Heart left ventricle (tissue), 16 donors: ENCODE data around the gene INPP5D. TPM values are rescaled to one million over a fixed set of nuclear protein-coding genes. Genes with fewer than 3 reads are reported as not detected.

Experiments used
- ATAC-seq, 4 donors: fragments of 200-7000 bp; cut with Tn5 transposase; one replicate each; pipeline ENCODE4 v1.9.1; 2020 to 2022; ENCODE audit warnings: moderate library complexity in 4 of 4, mild to moderate bottlenecking in 3 of 4, moderate number of reproducible peaks in 1 of 4
- DNase-seq, 5 donors: peaks; one replicate each; pipeline ENCODE4 v3.0.0-alpha.2; 2020
- H3K27ac ChIP-seq, 12 donors: fragments of 200-600 bp; sonication (generic) in 4 of 12; one replicate each; pipeline versions ENCODE4 v1.5.0 to v1.8.0; 2016 to 2022; ENCODE audit warnings: mild to moderate bottlenecking in 2 of 12
- H3K27me3 ChIP-seq, 9 donors: fragments of 200-600 bp; sonication (generic) in 2 of 9; one replicate each; pipeline versions ENCODE4 v1.5.1 to v1.8.0; 2016 to 2022; ENCODE audit warnings: mild to moderate bottlenecking in 3 of 9
- H3K36me3 ChIP-seq, 9 donors: fragments of 200-600 bp; sonication (generic) in 2 of 9; one replicate each; pipeline versions ENCODE4 v1.5.0 to v1.8.0; 2018 to 2022; ENCODE audit warnings: mild to moderate bottlenecking in 2 of 9
- H3K4me1 ChIP-seq, 12 donors: fragments of 200-600 bp; sonication (generic) in 4 of 12; one replicate each; pipeline versions ENCODE4 v1.5.0 to v1.8.0; 2016 to 2022; ENCODE audit warnings: mild to moderate bottlenecking in 3 of 12
- H3K4me3 ChIP-seq, 12 donors: fragments of 200-600 bp; sonication (generic) in 4 of 12; one replicate each; pipeline versions ENCODE4 v1.5.0 to v1.8.0; 2017 to 2022; ENCODE audit warnings: mild to moderate bottlenecking in 9 of 12, moderate library complexity in 4 of 12
- H3K9me3 ChIP-seq, 12 donors: fragments of 200-600 bp; sonication (generic) in 4 of 12; one replicate each; pipeline versions ENCODE4 v1.5.0 to v1.8.0; 2016 to 2022; ENCODE audit warnings: mild to moderate bottlenecking in 1 of 12
- CTCF ChIP-seq, 12 donors: fragments of 200-600 bp; sonication (generic) in 4 of 12; IDR thresholded peaks; one replicate each; pipeline versions ENCODE4 v1.5.0 to v1.8.0; 2018 to 2022; ENCODE audit warnings: antibody characterized with exemption in 12 of 12, mild to moderate bottlenecking in 5 of 12
- POLR2A ChIP-seq, 2 donors: fragments of 450-650 bp; IDR thresholded peaks; one replicate each; pipeline ENCODE4 v1.6.1; 2017; ENCODE audit warnings: antibody characterized with exemption in 2 of 2, mild to moderate bottlenecking in 2 of 2, moderate library complexity in 2 of 2
- WGBS, 4 donors: extraction: QIAGEN DNeasy Blood & Tissue Kit in 2 of 4; methylation state at CpG; one replicate each; pipeline versions ENCODE4 v1.1.5 to v1.1.7; 2013 to 2018; 5-methylcytosine and 5-hydroxymethylcytosine counted together
- intact Hi-C, 10 donors: fragments of 100-400 bp; cut with DNase I; formaldehyde crosslinking; loops; one replicate each; pipeline versions ENCODE4 v1.11.1 to v1.14.2; 2022
- polyA plus RNA-seq, 2 donors: library from polyadenylated mRNA; stranded (reverse); fragments of 200-250 nt; gene quantifications; one replicate each; pipeline ENCODE4 v1.2.3, GENCODE V29; 2013
- total RNA-seq, 9 donors: library from RNA; depleted of rRNA in 2 of 9; stranded (reverse); fragments of >200 nt in 2 of 9; fragmentation: NEBNext Ultra II Directional in 3 of 9; extraction: Animal tissue kit (Norgen Biotek cat#: 25700) in 3 of 9; gene quantifications; one replicate each; pipeline versions ENCODE4 v1.1.0 to v1.2.4, GENCODE V29; 2016 to 2023
- donor health status: ischemic (EF 13 %, LVEDD 7.1; RV severe dilation, severe dysfunction).
- donor health status: healthy with polysubstance abuse.
- donor health status: DM: no; HTN: yes; CAD: no.
- donor health status: DM: no; HTN: no; CAD: no.
- donor health status: ischemic (EF 25% LVEDD 6.9; RV normal size, moderate dysfunction).
- donor health status: ischemic (EF 25% LVEDD 5.7; RV mildly dilated, moderate dysfunction).
- donor health status: healthy.
- donor health status: DM: yes; HTN: yes; CAD: no.
- donor health status: ischemic (EF 35%, LVEDD 5.7; RV mildly dilated, moderate dysfunction).
- donor health status: nonischemic (EF 11% LVEDD 7.7; RV severe dilation, severe dysfunction).
- donor health status: DM: yes; HTN: yes; CAD: no.
- donor health status: PGD.
- donor health status: ischemic (EF 29% LVEDD 5.4; RV normal size, mild dysfunction).
- donor health status: nonischemic (EF 23%, LVEDD 6.1; RV moderate dilation, normal function).

Gene INPP5D
- total and polyA plus RNA-seq, 11 donors, result 2.8 to 29.1 (median 4.9) TPM

- H3K4me1 ChIP-seq, result no peaks in the 10 kb centered on the region
- H3K36me3 ChIP-seq, result no peaks in the 10 kb centered on the region
- no peaks in the 10 kb centered on the region for H3K9me3 ChIP-seq
- DNase-seq, result no peak
- intact Hi-C loops, result no loop called here
- 74 to 78% (median 76%) methylated on average over 9 of the region's 9 CpGs for WGBS, 4 donors
- no peak overlapping the region for H3K27ac ChIP-seq
- H3K4me3 ChIP-seq, result no peak overlapping the region
- TF ChIP-seq CTCF (IDR thresholded peaks at IDR 0.05) (no peak), POLR2A (IDR thresholded peaks at IDR 0.05) (no peak)
- no peak for ATAC-seq
- H3K27me3 ChIP-seq, result no peaks in the 10 kb centered on the region
These were observed 15.1 kb upstream of the INPP5D start for GRCh38 chr2:233044974-233045605.

- ATAC-seq (no peak), DNase-seq (no peak)
- 93 to 95% (median 95%) methylated on average over 3 of the region's 3 CpGs for WGBS, 4 donors
- H3K9me3 ChIP-seq, result no peaks in the 10 kb centered on the region
- TF ChIP-seq POLR2A (IDR thresholded peaks at IDR 0.05), result no peak
- no peak for TF ChIP-seq CTCF (IDR thresholded peaks at IDR 0.05)
- H3K27me3 ChIP-seq, result peaks cover 0 to 3% (median 0%) of the 10 kb centered on the region in 9 donors
- H3K27ac ChIP-seq, result no peak overlapping the region
- no peaks in the 10 kb centered on the region for H3K36me3 ChIP-seq
- peaks cover 0 to 10% (median 1%) of the 10 kb centered on the region in 12 donors for H3K4me1 ChIP-seq
- H3K4me3 ChIP-seq, result no peak overlapping the region
- intact Hi-C loops, result no loop called here
These were observed 12.9 kb upstream of the INPP5D start for GRCh38 chr2:233047206-233047605.

- peaks cover 0 to 7% (median 0%) of the 10 kb centered on the region in 9 donors for H3K27me3 ChIP-seq
- peaks cover 0 to 14% (median 2%) of the 10 kb centered on the region in 12 donors for H3K4me1 ChIP-seq
- TF ChIP-seq POLR2A (IDR thresholded peaks at IDR 0.05) (no peak), CTCF (IDR thresholded peaks at IDR 0.05) (no peak)
- no peaks in the 10 kb centered on the region for H3K9me3 ChIP-seq
- no peak overlapping the region for H3K4me3 ChIP-seq
- no peak overlapping the region for H3K27ac ChIP-seq
- intact Hi-C loops, result no loop called here
- 80 to 86% (median 83%) methylated on average over 9 of the region's 9 CpGs for WGBS, 4 donors
- no peaks in the 10 kb centered on the region for H3K36me3 ChIP-seq
- ATAC-seq (no peak), DNase-seq (no peak)
These were observed 12.5 kb upstream of the INPP5D start for GRCh38 chr2:233047667-233048066.

- Histone ChIP-seq H3K27me3 (peaks cover 0 to 16% (median 0%) of the 10 kb centered on the region in 9 donors), H3K27ac (no peak overlapping the region), H3K36me3 (no peaks in the 10 kb centered on the region), H3K9me3 (no peaks in the 10 kb centered on the region), H3K4me1 (peaks cover 0 to 16% (median 4%) of the 10 kb centered on the region in 12 donors), H3K4me3 (no peak overlapping the region)
- DNase-seq, result no peak
- 80 to 85% (median 84%) methylated on average over 10 of the region's 10 CpGs for WGBS, 4 donors
- no peak for ATAC-seq
- TF ChIP-seq CTCF (IDR thresholded peaks at IDR 0.05), result no peak
- TF ChIP-seq POLR2A (IDR thresholded peaks at IDR 0.05), result no peak
- intact Hi-C loops, result no loop called here
These were observed 11.5 kb upstream of the INPP5D start for GRCh38 chr2:233048569-233049193.
